ENCODE results near the gene ETHE1. TPM values are rescaled to one million over a fixed set of nuclear protein-coding genes. Genes with fewer than 3 reads are reported as not detected.

Gene ETHE1
- total RNA-seq, 1 donor from 2014 or later, result 59.7 TPM

DNA sequence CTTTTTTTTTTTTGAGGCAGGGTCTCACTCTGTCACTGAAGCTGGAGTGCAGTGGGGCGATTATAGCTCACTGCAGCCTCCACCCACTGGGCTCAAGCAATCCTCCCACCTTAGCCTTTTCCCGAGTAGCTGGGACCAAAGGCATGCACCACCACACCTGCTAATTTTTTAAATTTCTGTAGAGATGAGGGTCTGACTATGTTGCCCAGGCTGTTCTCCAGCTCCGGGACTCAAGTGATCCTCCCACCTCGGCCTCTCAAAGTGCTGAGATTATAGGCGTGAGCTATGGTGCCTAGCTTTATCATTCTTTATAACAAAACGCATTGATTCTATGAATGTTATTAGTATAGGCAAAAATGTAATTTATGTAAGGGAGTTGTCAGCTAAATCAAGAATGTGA, 43.7 kb downstream of the ETHE1 start:
- H3K27ac Mint-ChIP-seq, result no peak overlapping the region
- H3K4me1 Mint-ChIP-seq, result no peaks in the 10 kb centered on the region
- H3K27me3 Mint-ChIP-seq, result no peaks in the 10 kb centered on the region
- intact Hi-C loops (cut with micrococcal nuclease), result no loop called here
- H3K4me3 Mint-ChIP-seq, result no peak overlapping the region
- peaks cover 3% of the 10 kb centered on the region for H3K36me3 Mint-ChIP-seq (ENCODE audit: low read depth)
- no peaks in the 10 kb centered on the region for H3K9me3 Mint-ChIP-seq
- DNase-seq, result no peak

DNA sequence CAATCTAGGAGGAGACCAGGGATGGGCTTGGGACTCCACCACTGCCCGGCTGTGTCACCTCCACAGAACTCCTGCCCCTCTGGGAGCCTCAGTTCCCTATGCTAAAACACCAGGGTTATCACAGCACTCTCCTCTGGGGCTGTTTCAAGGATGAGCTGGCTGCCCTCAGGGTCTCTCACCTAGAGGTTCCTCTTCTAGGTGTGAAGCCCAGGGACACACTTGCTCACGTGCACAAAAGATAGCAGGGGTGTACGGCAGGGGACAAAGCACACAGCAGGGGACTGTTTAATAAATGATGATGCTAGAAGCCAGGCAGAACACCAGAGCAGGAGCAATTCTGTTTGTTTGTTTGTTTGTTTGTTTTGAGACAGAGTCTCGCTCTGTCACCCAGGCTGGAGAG, 44.8 kb downstream of the ETHE1 start:
- Mint-ChIP-seq H3K4me3 (no peak overlapping the region), H3K4me1 (no peaks in the 10 kb centered on the region), H3K27ac (no peak overlapping the region), H3K27me3 (no peaks in the 10 kb centered on the region), H3K9me3 (no peaks in the 10 kb centered on the region), H3K36me3 (ENCODE audit: low read depth) (peaks cover 9% of the 10 kb centered on the region)
- DNase-seq, result no peak
- intact Hi-C loops (cut with micrococcal nuclease), result no loop called here

DNA sequence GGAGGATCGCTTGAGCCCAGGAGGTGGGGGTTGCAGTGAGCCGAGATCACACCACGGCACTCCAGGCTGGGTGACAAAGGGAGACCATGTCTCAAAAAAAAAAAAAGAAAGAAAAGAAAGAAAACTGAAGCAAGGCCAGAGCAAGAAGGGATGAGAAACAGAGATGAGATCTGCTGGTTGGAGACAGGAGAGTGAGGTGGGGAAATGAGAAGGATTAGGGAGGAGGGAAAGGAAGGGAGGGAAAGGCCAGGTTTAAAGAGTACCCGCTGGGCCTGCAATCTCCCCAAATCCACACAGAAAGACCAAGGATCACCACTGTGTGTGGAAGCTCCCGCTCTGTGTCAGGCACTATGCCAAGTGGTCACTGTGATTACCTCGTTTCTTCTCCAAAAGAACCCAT, 45.3 kb downstream of the ETHE1 start:
- Mint-ChIP-seq H3K4me1 (no peaks in the 10 kb centered on the region), H3K36me3 (ENCODE audit: low read depth) (peaks cover 11% of the 10 kb centered on the region), H3K9me3 (no peaks in the 10 kb centered on the region), H3K27me3 (no peaks in the 10 kb centered on the region), H3K4me3 (no peak overlapping the region), H3K27ac (no peak overlapping the region)
- DNase-seq, result no peak
- intact Hi-C loops (cut with micrococcal nuclease), result no loop called here

DNA sequence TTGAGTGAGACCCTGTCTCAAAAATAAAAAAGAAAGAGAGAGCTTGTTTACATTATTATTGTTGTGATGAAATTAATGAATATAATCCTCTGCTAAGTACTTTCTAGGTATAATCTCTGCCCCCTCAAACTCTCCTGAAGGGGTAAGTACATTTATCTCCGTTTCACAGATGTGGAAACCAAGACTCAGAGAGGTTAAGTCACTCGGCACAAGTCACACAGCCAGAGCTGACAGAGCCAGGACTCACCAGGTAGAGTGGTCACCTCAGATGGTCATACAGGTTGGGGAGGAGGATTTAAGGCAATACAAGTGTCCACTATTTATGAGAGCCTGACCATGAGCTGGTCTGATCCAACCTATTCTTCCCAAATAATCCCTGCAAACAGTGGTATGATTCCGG, 46.4 kb downstream of the ETHE1 start:
- DNase-seq, result no peak
- H3K9me3 Mint-ChIP-seq, result no peaks in the 10 kb centered on the region
- intact Hi-C loops (cut with micrococcal nuclease), result no loop called here
- peaks cover 2% of the 10 kb centered on the region for H3K4me1 Mint-ChIP-seq
- H3K4me3 Mint-ChIP-seq, result no peak overlapping the region
- peaks cover 9% of the 10 kb centered on the region for H3K36me3 Mint-ChIP-seq (ENCODE audit: low read depth)
- H3K27ac Mint-ChIP-seq, result no peak overlapping the region
- no peaks in the 10 kb centered on the region for H3K27me3 Mint-ChIP-seq

DNA sequence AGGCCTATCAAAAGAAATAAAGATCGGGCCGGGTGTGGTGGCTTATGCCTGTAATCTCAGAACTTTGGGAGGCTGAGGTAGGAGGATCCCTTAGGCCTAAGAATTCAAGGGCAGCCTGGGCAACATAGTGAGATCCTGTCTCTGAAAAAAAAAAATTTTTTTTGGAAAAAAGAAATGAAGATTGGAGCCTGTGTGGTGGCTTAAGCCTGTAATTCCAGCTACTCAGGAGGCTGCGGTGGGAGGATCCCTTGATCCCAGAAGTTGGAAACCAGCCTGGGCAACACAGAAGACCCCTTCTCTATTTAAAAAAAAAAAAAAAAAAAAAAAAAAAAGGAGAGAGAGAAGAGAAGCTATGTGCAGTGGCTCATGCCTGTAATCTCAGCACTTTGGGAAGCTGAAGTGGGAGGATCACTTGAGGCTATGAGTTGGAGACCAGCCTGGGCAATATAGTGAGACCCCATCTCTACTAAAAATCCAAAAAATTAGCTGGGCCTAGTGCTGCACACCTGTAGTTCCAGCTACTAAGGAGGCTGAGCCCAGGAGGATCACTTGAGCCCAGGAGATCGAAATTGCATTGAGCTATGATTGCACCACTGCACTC, 46.9 kb downstream of the ETHE1 start:
- peaks cover 12% of the 10 kb centered on the region for H3K36me3 Mint-ChIP-seq (ENCODE audit: low read depth)
- H3K27me3 Mint-ChIP-seq, result no peaks in the 10 kb centered on the region
- H3K27ac Mint-ChIP-seq, result no peak overlapping the region
- intact Hi-C loops (cut with micrococcal nuclease), result no loop called here
- DNase-seq, result no peak
- H3K4me3 Mint-ChIP-seq, result no peak overlapping the region
- H3K9me3 Mint-ChIP-seq, result no peaks in the 10 kb centered on the region
- H3K4me1 Mint-ChIP-seq, result peaks cover 6% of the 10 kb centered on the region

DNA sequence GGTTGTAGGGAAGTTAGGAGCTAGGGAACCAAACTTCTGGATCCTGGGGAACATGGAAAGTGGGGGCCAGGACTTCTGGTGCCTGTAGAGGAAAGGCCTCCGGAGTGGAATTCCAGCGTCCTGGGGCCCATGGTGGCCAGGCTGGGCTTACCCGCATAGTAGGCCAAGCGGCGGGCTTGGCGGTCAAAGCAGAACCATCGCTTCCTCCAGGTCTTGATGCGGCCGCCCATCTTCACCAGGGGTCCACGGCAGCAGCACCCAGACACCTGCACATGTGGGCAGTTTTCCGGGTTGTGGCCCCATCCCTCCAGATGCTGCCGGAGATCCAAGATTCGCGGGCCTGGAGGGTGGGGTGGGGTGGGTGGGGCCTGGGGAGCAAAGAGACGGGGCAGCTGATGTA, 47.8 kb downstream of the ETHE1 start:
- Mint-ChIP-seq H3K4me1 (peaks cover 7% of the 10 kb centered on the region), H3K4me3 (no peak overlapping the region), H3K9me3 (no peaks in the 10 kb centered on the region), H3K27me3 (no peaks in the 10 kb centered on the region), H3K27ac (no peak overlapping the region), H3K36me3 (ENCODE audit: low read depth) (peaks cover 12% of the 10 kb centered on the region)
- DNase-seq, result no peak
- intact Hi-C loops (cut with micrococcal nuclease), result no loop called here

DNA sequence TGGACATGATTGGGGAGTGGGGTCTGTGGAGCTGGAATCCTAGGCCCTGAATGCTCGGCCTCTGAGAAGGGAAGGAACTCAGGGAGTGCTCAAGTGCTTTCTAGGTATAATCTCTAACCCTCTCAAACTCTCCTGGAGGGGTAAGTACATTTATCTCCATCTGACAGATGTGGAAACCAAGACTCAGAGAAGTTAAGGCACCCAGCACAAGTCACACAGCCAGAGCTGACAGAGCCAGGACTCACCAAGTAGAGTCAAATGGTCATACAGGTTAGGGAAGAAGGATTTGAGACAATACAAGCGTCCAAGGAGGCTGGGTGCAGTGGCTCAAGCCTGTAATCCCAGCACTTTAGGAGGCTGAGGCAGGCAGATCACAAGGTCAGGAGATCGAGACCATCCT, 48.7 kb downstream of the ETHE1 start:
- no peak overlapping the region for H3K27ac Mint-ChIP-seq
- H3K36me3 Mint-ChIP-seq (ENCODE audit: low read depth), result peaks cover 15% of the 10 kb centered on the region
- H3K4me1 Mint-ChIP-seq, result peaks cover 8% of the 10 kb centered on the region
- intact Hi-C loops (cut with micrococcal nuclease), result no loop called here
- H3K4me3 Mint-ChIP-seq, result no peak overlapping the region
- H3K27me3 Mint-ChIP-seq, result no peaks in the 10 kb centered on the region
- no peak for DNase-seq
- H3K9me3 Mint-ChIP-seq, result no peaks in the 10 kb centered on the region

DNA sequence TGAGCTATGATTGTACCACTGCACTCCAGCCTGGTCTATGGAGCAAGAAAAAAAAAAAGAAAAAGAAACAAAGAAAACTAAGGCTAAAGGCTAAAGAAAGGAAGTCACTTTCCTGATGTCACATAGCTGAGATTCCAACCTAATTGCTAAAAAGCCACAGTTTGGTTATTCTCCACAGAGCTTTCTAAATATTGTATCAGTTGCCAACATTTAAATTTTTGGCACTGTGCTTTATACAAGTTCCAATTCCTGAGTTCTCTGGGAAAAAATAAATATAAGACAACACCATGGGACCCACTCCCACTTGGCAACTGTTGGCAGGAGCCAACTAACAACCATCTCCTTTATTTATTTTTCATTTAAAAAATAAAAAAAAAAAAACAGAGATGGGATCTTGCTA, 50.4 kb downstream of the ETHE1 start:
- H3K27ac Mint-ChIP-seq, result no peak overlapping the region
- intact Hi-C loops (cut with micrococcal nuclease), result no loop called here
- DNase-seq, result no peak
- H3K4me1 Mint-ChIP-seq, result peaks cover 8% of the 10 kb centered on the region
- H3K9me3 Mint-ChIP-seq, result no peaks in the 10 kb centered on the region
- peaks cover 15% of the 10 kb centered on the region for H3K36me3 Mint-ChIP-seq (ENCODE audit: low read depth)
- no peaks in the 10 kb centered on the region for H3K27me3 Mint-ChIP-seq
- H3K4me3 Mint-ChIP-seq, result no peak overlapping the region

DNA sequence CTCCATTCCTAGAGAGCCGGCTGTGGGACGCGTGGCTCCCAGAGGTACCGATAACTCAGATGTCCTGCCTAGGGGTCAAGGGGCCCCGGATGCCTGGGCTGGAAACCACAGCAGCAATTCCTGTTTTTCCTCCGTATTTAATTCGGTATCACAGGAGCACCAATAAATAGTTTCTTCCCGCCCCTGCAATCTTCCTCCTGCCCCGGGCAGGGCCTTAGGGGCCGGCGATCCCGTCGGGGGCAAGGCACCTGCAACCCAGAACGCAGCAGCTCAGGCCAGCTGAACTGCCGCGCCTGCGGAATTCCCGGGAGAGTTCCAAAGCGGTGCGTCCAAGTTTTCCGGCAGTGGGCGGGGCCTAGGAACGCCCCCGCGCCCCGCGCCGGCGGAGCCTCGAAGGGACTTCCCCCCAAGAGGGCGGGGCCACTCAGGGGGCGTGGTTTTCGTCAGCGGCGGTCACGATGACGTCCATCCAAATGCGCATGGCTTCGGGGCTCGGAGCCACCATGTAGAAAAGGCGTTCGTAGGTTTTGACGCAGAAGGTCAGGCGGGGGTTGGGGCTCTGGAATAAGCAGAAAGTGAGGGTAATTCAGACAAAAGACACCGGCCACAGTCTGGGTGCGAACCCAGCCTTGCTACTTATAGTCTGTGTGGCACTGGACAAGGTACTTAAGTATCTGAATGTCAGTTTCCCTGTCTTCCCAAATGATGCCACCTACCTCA, 51.9 kb downstream of the ETHE1 start:
- peaks cover 15% of the 10 kb centered on the region for H3K36me3 Mint-ChIP-seq (ENCODE audit: low read depth)
- H3K4me3 Mint-ChIP-seq, result peak overlapping the region; percentile 71
- H3K4me1 Mint-ChIP-seq, result peaks cover 13% of the 10 kb centered on the region
- no peaks in the 10 kb centered on the region for H3K9me3 Mint-ChIP-seq
- peak; percentile 99 for DNase-seq
- intact Hi-C loops (cut with micrococcal nuclease), result loop anchor here (1.0 to 2.0 kb wide), 2 partner anchors 11 to 28 kb away; no protein-coding TSS in a partner anchor
- H3K27ac Mint-ChIP-seq, result peak overlapping the region; percentile 73
- no peaks in the 10 kb centered on the region for H3K27me3 Mint-ChIP-seq

DNA sequence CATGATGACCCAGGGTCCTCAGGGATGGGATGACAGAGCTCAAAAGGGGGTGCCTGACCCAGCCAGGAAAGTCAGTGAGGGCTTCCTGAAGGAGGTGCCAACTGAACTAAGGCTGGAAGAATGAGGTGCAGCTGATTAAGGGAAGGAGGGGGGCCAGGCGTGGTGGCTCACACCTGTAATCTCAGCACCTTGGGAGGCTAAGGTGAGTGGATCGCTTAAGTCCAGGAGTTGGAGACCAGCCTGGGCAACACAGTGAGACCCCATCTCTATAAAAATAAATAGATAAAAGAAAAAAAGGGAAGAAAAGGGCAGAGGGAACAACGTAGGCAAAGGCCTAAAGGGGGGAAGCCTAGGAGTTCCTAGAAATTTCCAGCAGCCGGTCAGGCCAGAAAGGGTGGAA, 52.5 kb downstream of the ETHE1 start:
- H3K27me3 Mint-ChIP-seq, result no peaks in the 10 kb centered on the region
- H3K4me1 Mint-ChIP-seq, result peaks cover 16% of the 10 kb centered on the region
- H3K4me3 Mint-ChIP-seq, result peak overlapping the region; percentile 11
- intact Hi-C loops (cut with micrococcal nuclease), result loop anchor here (2.0 kb wide), 1 partner anchor 28 kb away; no protein-coding TSS in a partner anchor
- peaks cover 15% of the 10 kb centered on the region for H3K36me3 Mint-ChIP-seq (ENCODE audit: low read depth)
- no peak overlapping the region for H3K27ac Mint-ChIP-seq
- no peaks in the 10 kb centered on the region for H3K9me3 Mint-ChIP-seq
- no peak for DNase-seq

DNA sequence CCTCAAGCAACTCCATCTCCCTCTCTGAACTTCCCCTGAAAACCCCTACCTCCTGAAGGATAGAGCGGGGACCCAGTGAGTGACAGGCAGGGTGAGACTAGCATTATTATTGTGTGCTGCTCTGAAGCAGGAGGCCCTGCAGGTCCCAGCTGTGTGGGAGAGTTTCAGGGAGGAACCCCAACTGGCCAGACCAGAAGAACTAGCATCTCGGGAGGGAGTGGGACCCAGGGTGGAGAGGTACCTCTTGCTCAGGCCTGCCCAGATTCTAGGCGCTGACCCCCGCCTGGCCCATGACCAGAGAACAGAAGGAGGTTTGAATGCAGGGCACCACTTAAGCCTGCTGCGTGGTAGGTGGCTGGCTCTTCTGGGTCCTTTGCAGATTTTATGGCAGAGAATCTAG, 55.9 kb downstream of the ETHE1 start:
- peaks cover 6% of the 10 kb centered on the region for H3K36me3 Mint-ChIP-seq (ENCODE audit: low read depth)
- no peak overlapping the region for H3K4me3 Mint-ChIP-seq
- no peaks in the 10 kb centered on the region for H3K27me3 Mint-ChIP-seq
- H3K9me3 Mint-ChIP-seq, result no peaks in the 10 kb centered on the region
- no peak for DNase-seq
- H3K27ac Mint-ChIP-seq, result no peak overlapping the region
- H3K4me1 Mint-ChIP-seq, result peaks cover 38% of the 10 kb centered on the region
- intact Hi-C loops (cut with micrococcal nuclease), result no loop called here

DNA sequence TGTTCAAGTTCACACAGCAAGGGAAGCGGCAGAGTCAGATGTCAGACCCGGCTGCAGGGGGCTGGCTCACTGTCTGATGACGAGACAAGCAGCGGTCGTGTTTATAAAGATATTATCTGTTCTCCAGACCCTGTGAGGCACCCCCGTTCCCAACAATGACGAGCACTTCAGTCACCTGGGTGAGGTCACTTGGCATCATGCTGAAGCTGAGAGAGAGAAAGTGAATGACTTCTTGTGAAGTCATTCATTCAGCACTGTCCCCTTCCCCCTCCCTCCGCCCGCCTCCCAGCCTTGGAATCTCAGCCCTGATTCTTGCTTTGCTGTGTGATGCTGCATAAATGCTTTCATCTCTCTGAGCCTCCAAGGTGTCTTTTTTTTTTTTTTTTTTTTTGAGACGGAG, 56.7 kb downstream of the ETHE1 start:
- no peaks in the 10 kb centered on the region for H3K9me3 Mint-ChIP-seq
- H3K4me3 Mint-ChIP-seq, result no peak overlapping the region

DNA sequence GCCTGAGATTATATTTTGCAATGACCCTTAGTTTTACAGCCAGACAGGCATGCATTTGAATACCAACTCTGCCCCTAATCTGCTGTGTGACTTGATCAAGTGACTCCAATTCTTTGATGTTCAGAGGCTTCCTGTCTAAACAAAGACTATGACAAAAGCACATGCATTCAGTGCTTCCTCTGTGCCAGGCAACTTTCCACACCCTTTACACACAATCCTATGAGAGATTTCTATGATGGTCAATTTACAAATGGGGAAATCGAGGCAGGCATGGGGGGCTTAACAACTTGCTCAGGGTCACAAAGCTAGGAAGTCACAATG, 57.9 kb downstream of the ETHE1 start:
- Mint-ChIP-seq H3K36me3 (ENCODE audit: low read depth) (peaks cover 3% of the 10 kb centered on the region), H3K27ac (peak overlapping the region; percentile 13), H3K9me3 (no peaks in the 10 kb centered on the region), H3K4me1 (peaks cover 40% of the 10 kb centered on the region), H3K27me3 (no peaks in the 10 kb centered on the region), H3K4me3 (no peak overlapping the region)
- intact Hi-C loops (cut with micrococcal nuclease), result loop anchor here (10.0 kb wide), 1 partner anchor 286 kb away; the partner anchor contains the start of gene SMG9
- peak; percentile 74 for DNase-seq

More for the DNA sequence above, 56.7 kb downstream of the ETHE1 start:
- DNase-seq, result peak; percentile 70
- Mint-ChIP-seq H3K4me1 (peaks cover 38% of the 10 kb centered on the region), H3K36me3 (ENCODE audit: low read depth) (peaks cover 3% of the 10 kb centered on the region), H3K27me3 (no peaks in the 10 kb centered on the region), H3K27ac (no peak overlapping the region)
- intact Hi-C loops (cut with micrococcal nuclease), result no loop called here

DNA sequence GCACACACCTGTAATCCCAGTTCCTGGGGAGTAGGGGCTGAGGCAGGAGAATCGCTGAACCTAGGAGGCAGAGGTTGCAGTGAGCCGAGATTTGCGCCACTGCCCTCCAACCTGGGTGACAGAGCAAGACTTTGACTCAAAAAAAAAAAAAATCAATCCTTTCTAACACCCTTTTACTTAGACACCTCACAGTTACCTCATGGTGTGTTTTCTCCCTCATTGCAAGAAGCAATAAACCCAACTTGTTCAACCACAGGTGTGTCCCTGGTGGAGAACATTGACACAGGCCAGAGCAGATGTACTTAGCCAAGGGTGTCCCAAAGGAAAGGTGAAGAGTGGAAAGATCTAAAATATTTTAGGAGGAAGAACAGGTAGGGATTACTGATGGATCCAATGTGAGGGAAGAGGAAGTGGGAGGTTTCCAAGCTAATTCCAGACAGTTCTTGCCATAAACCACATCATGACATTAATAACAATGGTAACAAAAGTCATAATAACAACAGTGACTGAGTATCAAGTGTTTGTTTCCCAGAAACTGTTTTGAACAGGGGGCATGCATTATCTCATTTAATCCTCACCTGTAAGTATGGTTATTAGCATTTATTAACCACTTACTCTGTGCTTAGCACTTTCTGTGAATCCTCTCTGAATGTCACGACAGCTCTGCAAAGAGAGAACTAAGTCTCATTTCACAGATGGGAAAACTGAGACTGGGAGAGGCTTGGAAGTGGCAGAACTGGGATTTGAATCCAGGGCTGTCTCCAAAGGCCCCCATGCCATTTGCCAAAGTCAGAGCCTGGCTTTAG, 58.4 kb downstream of the ETHE1 start:
- intact Hi-C loops (cut with micrococcal nuclease), result loop anchor here (10.0 kb wide), 1 partner anchor 286 kb away; the partner anchor contains the start of gene SMG9
- no peaks in the 10 kb centered on the region for H3K27me3 Mint-ChIP-seq
- H3K9me3 Mint-ChIP-seq, result no peaks in the 10 kb centered on the region
- no peak overlapping the region for H3K4me3 Mint-ChIP-seq
- peaks cover 2% of the 10 kb centered on the region for H3K36me3 Mint-ChIP-seq (ENCODE audit: low read depth)
- peaks cover 41% of the 10 kb centered on the region for H3K4me1 Mint-ChIP-seq
- DNase-seq, result no peak
- H3K27ac Mint-ChIP-seq, result peak overlapping the region; percentile 48
